ENCODE data around the gene TAPT1.

The TAPT1 gene

GRCh38 chr4:16111533-16111932, 114.7 kb downstream of the TAPT1 start:
- in situ Hi-C loops (cut with HindIII; ENCODE audit: low pct_unique_long_range_greater_than_20kb, low sequenced_read_pairs), result no loop called here
- no peak for DNase-seq (ENCODE audit: low read depth in 1 of 2, low spot score in 1 of 2)
- TF ChIP-seq JUND (IDR thresholded peaks at IDR 0.05; ENCODE audit: low read depth), result no peak

- no peak for TF ChIP-seq JUND (IDR thresholded peaks at IDR 0.05; ENCODE audit: low read depth)
- in situ Hi-C loops (cut with HindIII; ENCODE audit: low pct_unique_long_range_greater_than_20kb, low sequenced_read_pairs), result no loop called here
- no peak for DNase-seq (ENCODE audit: low read depth in 1 of 2, low spot score in 1 of 2)
Observed at GRCh38 chr4:16110661-16111290, 115.5 kb downstream of the TAPT1 start.

Data from T47D (cell line).